ENCODE measurements around the gene CAMK2D.
"Not testable (repeated sequence)": the region's sequence is repeated elsewhere in the genome, so short reads cannot be mapped to it uniquely, and the experiment has no call there.

CAMK2D gene

GRCh38 chr4:113763923-113764322, 2.4 kb upstream of the CAMK2D start:
- in situ Hi-C loops (cut with MboI; ENCODE audit: low sequenced_read_pairs): not testable (repeated sequence)

- in situ Hi-C loops (cut with MboI; ENCODE audit: low sequenced_read_pairs): no loop called here
Measured at GRCh38 chr4:113763029-113763285, 1.4 kb upstream of the CAMK2D start.

- in situ Hi-C loops (cut with MboI; ENCODE audit: low sequenced_read_pairs): no loop called here
Measured at GRCh38 chr4:113762186-113763028, 869 bp upstream of the CAMK2D start.

- in situ Hi-C loops (cut with MboI; ENCODE audit: low sequenced_read_pairs): no loop called here
Measured at GRCh38 chr4:113760795-113761619, 531 bp downstream of the CAMK2D start.

- in situ Hi-C loops (cut with MboI; ENCODE audit: low sequenced_read_pairs): no loop called here
Measured at GRCh38 chr4:113760094-113760794, 1.3 kb downstream of the CAMK2D start.

GRCh38 chr4:113759696-113760093, 1.8 kb downstream of the CAMK2D start:
- in situ Hi-C loops (cut with MboI; ENCODE audit: low sequenced_read_pairs): no loop called here

GRCh38 chr4:113758372-113758771, 3.2 kb downstream of the CAMK2D start:
- in situ Hi-C loops (cut with MboI; ENCODE audit: low sequenced_read_pairs): no loop called here

GRCh38 chr4:113757486-113757885, 4.1 kb downstream of the CAMK2D start:
- in situ Hi-C loops (cut with MboI; ENCODE audit: low sequenced_read_pairs): no loop called here

- in situ Hi-C loops (cut with MboI; ENCODE audit: low sequenced_read_pairs): no loop called here
Measured at GRCh38 chr4:113756005-113756410, 5.5 kb downstream of the CAMK2D start.

- in situ Hi-C loops (cut with MboI; ENCODE audit: low sequenced_read_pairs): no loop called here
Measured at GRCh38 chr4:113750734-113751133, 10.8 kb downstream of the CAMK2D start.

GRCh38 chr4:113750296-113750695, 11.2 kb downstream of the CAMK2D start:
- in situ Hi-C loops (cut with MboI; ENCODE audit: low sequenced_read_pairs): no loop called here

- in situ Hi-C loops (cut with MboI; ENCODE audit: low sequenced_read_pairs): no loop called here
Measured at GRCh38 chr4:113749178-113749577, 12.4 kb downstream of the CAMK2D start.

GRCh38 chr4:113747949-113748348, 13.6 kb downstream of the CAMK2D start:
- in situ Hi-C loops (cut with MboI; ENCODE audit: low sequenced_read_pairs): no loop called here

GRCh38 chr4:113745711-113746110, 15.8 kb downstream of the CAMK2D start:
- in situ Hi-C loops (cut with MboI; ENCODE audit: low sequenced_read_pairs): no loop called here

GRCh38 chr4:113744667-113745240, 16.8 kb downstream of the CAMK2D start:
- in situ Hi-C loops (cut with MboI; ENCODE audit: low sequenced_read_pairs): no loop called here

GRCh38 chr4:113743690-113744089, 17.8 kb downstream of the CAMK2D start:
- in situ Hi-C loops (cut with MboI; ENCODE audit: low sequenced_read_pairs): no loop called here

GRCh38 chr4:113742643-113743042, 18.9 kb downstream of the CAMK2D start:
- in situ Hi-C loops (cut with MboI; ENCODE audit: low sequenced_read_pairs): no loop called here

- in situ Hi-C loops (cut with MboI; ENCODE audit: low sequenced_read_pairs): no loop called here
Measured at GRCh38 chr4:113741956-113742355, 19.6 kb downstream of the CAMK2D start.

- in situ Hi-C loops (cut with MboI; ENCODE audit: low sequenced_read_pairs): no loop called here
Measured at GRCh38 chr4:113740857-113741379, 20.6 kb downstream of the CAMK2D start.

- in situ Hi-C loops (cut with MboI; ENCODE audit: low sequenced_read_pairs): no loop called here
Measured at GRCh38 chr4:113739197-113739596, 22.3 kb downstream of the CAMK2D start.

- in situ Hi-C loops (cut with MboI; ENCODE audit: low sequenced_read_pairs): no loop called here
Measured at GRCh38 chr4:113738251-113738650, 23.3 kb downstream of the CAMK2D start.
